Measurements from ENCODE around the gene ZNF281. TPM values are rescaled to one million over a fixed set of nuclear protein-coding genes. Genes with fewer than 3 reads are reported as not detected.

Gene ZNF281
- total RNA-seq, 1 donor from 2014 or later = 36.2 TPM

GRCh38 chr1:200423235-200423634 lies 13.4 kb upstream of the ZNF281 start:
- Histone ChIP-seq H3K4me1 (ENCODE audit: insufficient read depth, low read length) (peaks cover 5% of the 10 kb centered on the region), H4K20me1 (ENCODE audit: insufficient read depth, low read length) (no peaks in the 10 kb centered on the region), H3K4me3 (ENCODE audit: insufficient read depth, low read depth, low read length) (no peak overlapping the region), H3K27me3 (ENCODE audit: insufficient read depth, low read length) (no peaks in the 10 kb centered on the region), H3K79me2 (ENCODE audit: insufficient read depth, low read length) (no peaks in the 10 kb centered on the region), H3K27ac (ENCODE audit: low read depth, low read length) (no peak overlapping the region), H3K36me3 (ENCODE audit: insufficient read depth, low read length) (no peaks in the 10 kb centered on the region), H2AFZ (ENCODE audit: low read depth, low read length) (no peak overlapping the region), H3K4me2 (ENCODE audit: low read length) (no peak overlapping the region), H3K9me3 (ENCODE audit: insufficient read depth, low read depth, low read length) (no peaks in the 10 kb centered on the region), H3K9ac (ENCODE audit: low read length) (no peak overlapping the region)
- H3K27ac Mint-ChIP-seq (ENCODE audit: unreplicated experiment) = no peak overlapping the region
- no peaks in the 10 kb centered on the region for H3K27me3 Mint-ChIP-seq (ENCODE audit: low read depth, unreplicated experiment)
- DNase-seq (ENCODE audit: low read depth) (no peak), FAIRE-seq (no peak)
- no peaks in the 10 kb centered on the region for H3K36me3 Mint-ChIP-seq (ENCODE audit: low read depth, unreplicated experiment)
- TF ChIP-seq CTCF (IDR thresholded peaks at IDR 0.05; ENCODE audit: insufficient read depth, low read depth, low read length) (no peak), EZH2 (IDR thresholded peaks at IDR 0.05; ENCODE audit: insufficient read depth, low read length) (no peak)
- H3K9me3 Mint-ChIP-seq (ENCODE audit: unreplicated experiment) = no peaks in the 10 kb centered on the region
- H3K4me3 Mint-ChIP-seq (ENCODE audit: unreplicated experiment) = no peak overlapping the region
- peaks cover 9% of the 10 kb centered on the region for H3K4me1 Mint-ChIP-seq (ENCODE audit: low read depth, unreplicated experiment)

GRCh38 chr1:200422211-200422610 lies 12.4 kb upstream of the ZNF281 start:
- Histone ChIP-seq H3K4me1 (ENCODE audit: insufficient read depth, low read length) (no peaks in the 10 kb centered on the region), H3K4me2 (ENCODE audit: low read length) (no peak overlapping the region), H4K20me1 (ENCODE audit: insufficient read depth, low read length) (no peaks in the 10 kb centered on the region), H3K9me3 (ENCODE audit: insufficient read depth, low read depth, low read length) (no peaks in the 10 kb centered on the region), H3K27ac (ENCODE audit: low read depth, low read length) (no peak overlapping the region), H2AFZ (ENCODE audit: low read depth, low read length) (no peak overlapping the region), H3K27me3 (ENCODE audit: insufficient read depth, low read length) (no peaks in the 10 kb centered on the region), H3K79me2 (ENCODE audit: insufficient read depth, low read length) (no peaks in the 10 kb centered on the region), H3K36me3 (ENCODE audit: insufficient read depth, low read length) (no peaks in the 10 kb centered on the region), H3K9ac (ENCODE audit: low read length) (no peak overlapping the region), H3K4me3 (ENCODE audit: insufficient read depth, low read depth, low read length) (no peak overlapping the region)
- no peaks in the 10 kb centered on the region for H3K36me3 Mint-ChIP-seq (ENCODE audit: low read depth, unreplicated experiment)
- H3K27me3 Mint-ChIP-seq (ENCODE audit: low read depth, unreplicated experiment) = no peaks in the 10 kb centered on the region
- H3K4me1 Mint-ChIP-seq (ENCODE audit: low read depth, unreplicated experiment) = no peaks in the 10 kb centered on the region
- DNase-seq (ENCODE audit: low read depth) (no peak), FAIRE-seq (no peak)
- peak overlapping the region; percentile 41 for H3K27ac Mint-ChIP-seq (ENCODE audit: unreplicated experiment)
- no peak for TF ChIP-seq CTCF (IDR thresholded peaks at IDR 0.05; ENCODE audit: insufficient read depth, low read depth, low read length)
- no peak for TF ChIP-seq EZH2 (IDR thresholded peaks at IDR 0.05; ENCODE audit: insufficient read depth, low read length)
- H3K4me3 Mint-ChIP-seq (ENCODE audit: unreplicated experiment) = no peak overlapping the region
- H3K9me3 Mint-ChIP-seq (ENCODE audit: unreplicated experiment) = no peaks in the 10 kb centered on the region

DNA sequence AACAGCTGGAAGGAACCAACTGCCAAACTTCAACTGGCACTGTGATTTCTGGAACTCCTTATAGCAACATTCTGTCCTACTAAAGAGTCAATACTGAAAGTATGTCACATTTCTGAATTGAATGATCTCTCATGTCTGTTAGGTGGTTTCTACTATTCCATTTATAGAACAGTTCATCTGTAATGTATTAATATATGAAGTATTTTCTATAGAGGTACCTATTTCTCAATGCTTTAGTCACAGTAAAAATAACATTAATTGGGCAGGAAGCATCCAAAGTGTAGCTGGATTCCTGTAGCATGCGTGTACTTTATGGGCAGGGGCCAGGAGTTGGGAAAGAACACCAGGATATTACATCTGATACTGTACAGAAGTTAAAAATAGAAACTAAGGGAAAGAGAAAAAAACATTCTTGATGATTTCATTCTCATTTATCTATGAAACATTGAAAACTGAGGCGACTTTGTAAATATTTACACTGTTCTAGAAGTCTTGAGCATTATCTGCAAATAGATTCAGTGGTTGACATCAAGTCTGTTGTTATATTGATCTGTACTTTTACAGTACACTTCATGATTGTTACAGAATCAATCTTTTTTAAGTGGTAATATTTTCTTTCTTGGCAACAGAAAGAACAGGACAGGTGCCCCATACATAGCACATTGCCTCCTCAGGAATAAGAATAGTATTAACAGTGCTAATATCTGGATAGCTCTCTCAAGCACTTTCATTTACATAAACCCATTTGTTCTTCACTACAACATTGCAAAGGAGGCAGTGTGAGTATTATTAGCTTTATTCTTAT lies 6.2 kb upstream of the ZNF281 start:
- Histone ChIP-seq H3K9me3 (ENCODE audit: insufficient read depth, low read depth, low read length) (no peaks in the 10 kb centered on the region), H3K4me2 (ENCODE audit: low read length) (peak overlapping the region; percentile 77), H4K20me1 (ENCODE audit: insufficient read depth, low read length) (no peaks in the 10 kb centered on the region), H3K4me1 (ENCODE audit: insufficient read depth, low read length) (peaks cover 17% of the 10 kb centered on the region), H3K4me3 (ENCODE audit: insufficient read depth, low read depth, low read length) (peak overlapping the region; percentile 48), H3K9ac (ENCODE audit: low read length) (peak overlapping the region; percentile 78), H3K36me3 (ENCODE audit: insufficient read depth, low read length) (no peaks in the 10 kb centered on the region), H3K79me2 (ENCODE audit: insufficient read depth, low read length) (no peaks in the 10 kb centered on the region), H3K27me3 (ENCODE audit: insufficient read depth, low read length) (no peaks in the 10 kb centered on the region), H2AFZ (ENCODE audit: low read depth, low read length) (no peak overlapping the region), H3K27ac (ENCODE audit: low read depth, low read length) (peak overlapping the region; percentile 96)
- DNase-seq (ENCODE audit: low read depth) (peak; percentile 95), FAIRE-seq (peak; percentile 43)
- Mint-ChIP-seq H3K27ac (ENCODE audit: unreplicated experiment) (peak overlapping the region; percentile 94), H3K4me1 (ENCODE audit: low read depth, unreplicated experiment) (peaks cover 20% of the 10 kb centered on the region), H3K27me3 (ENCODE audit: low read depth, unreplicated experiment) (no peaks in the 10 kb centered on the region), H3K4me3 (ENCODE audit: unreplicated experiment) (peak overlapping the region; percentile 28), H3K9me3 (ENCODE audit: unreplicated experiment) (no peaks in the 10 kb centered on the region), H3K36me3 (ENCODE audit: low read depth, unreplicated experiment) (no peaks in the 10 kb centered on the region)
- TF ChIP-seq CTCF (IDR thresholded peaks at IDR 0.05; ENCODE audit: insufficient read depth, low read depth, low read length) (no peak), EZH2 (IDR thresholded peaks at IDR 0.05; ENCODE audit: insufficient read depth, low read length) (no peak)
